OCI-LY3 (cell line): Measurements from ENCODE around the gene KRT16.

ENCODE experiments used
- EZH2phosphoT487 ChIP-seq: fragments of 200-600 bp; shearing (Covaris generic); IDR thresholded peaks from 2 replicates; pipeline ENCODE4 v1.6.1; 2018; ENCODE audit warnings: antibody characterized with exemption, mixed run types, low read depth
- TF ChIP-seq, protein P1 (sequence below): fragments of 200-600, 300-600 bp; sonication (generic); IDR thresholded peaks from 2 replicates; pipeline ENCODE4 v1.5.1; 2014; ENCODE audit warnings: antibody characterized with exemption, low read length, low read depth

DNA sequence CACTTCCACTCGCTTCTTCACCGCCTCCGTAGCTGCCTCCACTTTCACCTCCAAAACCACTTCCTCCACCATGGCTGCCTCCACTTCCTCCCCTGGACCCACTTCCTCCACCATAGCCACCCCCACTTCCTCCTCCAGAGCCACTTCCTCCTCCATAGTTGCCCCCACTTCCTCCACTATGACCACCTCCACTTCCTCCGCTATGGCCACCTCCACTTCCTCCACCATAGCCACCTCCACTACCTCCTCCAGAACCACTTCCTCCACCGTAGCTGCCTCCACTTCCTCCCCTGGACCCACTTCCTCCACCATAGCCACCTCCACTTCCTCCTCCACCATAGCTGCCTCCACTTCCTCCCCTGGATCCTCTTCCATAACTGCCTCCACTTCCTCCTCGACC lies 45.2 kb downstream of the KRT16 start:
- TF ChIP-seq, protein P1, sequence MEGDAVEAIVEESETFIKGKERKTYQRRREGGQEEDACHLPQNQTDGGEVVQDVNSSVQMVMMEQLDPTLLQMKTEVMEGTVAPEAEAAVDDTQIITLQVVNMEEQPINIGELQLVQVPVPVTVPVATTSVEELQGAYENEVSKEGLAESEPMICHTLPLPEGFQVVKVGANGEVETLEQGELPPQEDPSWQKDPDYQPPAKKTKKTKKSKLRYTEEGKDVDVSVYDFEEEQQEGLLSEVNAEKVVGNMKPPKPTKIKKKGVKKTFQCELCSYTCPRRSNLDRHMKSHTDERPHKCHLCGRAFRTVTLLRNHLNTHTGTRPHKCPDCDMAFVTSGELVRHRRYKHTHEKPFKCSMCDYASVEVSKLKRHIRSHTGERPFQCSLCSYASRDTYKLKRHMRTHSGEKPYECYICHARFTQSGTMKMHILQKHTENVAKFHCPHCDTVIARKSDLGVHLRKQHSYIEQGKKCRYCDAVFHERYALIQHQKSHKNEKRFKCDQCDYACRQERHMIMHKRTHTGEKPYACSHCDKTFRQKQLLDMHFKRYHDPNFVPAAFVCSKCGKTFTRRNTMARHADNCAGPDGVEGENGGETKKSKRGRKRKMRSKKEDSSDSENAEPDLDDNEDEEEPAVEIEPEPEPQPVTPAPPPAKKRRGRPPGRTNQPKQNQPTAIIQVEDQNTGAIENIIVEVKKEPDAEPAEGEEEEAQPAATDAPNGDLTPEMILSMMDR, result no peak
- TF ChIP-seq EZH2phosphoT487, result no peak
